ENCODE results near the gene SOX9. TPM values are rescaled to one million over a fixed set of nuclear protein-coding genes. Genes with fewer than 3 reads are reported as not detected.
A peak's percentile ranks its signal among the peaks of the same experiment; 100 is the strongest.

SOX9 gene
- total RNA-seq, 1 experiment from 2014 or later, result 21.7 TPM

DNA sequence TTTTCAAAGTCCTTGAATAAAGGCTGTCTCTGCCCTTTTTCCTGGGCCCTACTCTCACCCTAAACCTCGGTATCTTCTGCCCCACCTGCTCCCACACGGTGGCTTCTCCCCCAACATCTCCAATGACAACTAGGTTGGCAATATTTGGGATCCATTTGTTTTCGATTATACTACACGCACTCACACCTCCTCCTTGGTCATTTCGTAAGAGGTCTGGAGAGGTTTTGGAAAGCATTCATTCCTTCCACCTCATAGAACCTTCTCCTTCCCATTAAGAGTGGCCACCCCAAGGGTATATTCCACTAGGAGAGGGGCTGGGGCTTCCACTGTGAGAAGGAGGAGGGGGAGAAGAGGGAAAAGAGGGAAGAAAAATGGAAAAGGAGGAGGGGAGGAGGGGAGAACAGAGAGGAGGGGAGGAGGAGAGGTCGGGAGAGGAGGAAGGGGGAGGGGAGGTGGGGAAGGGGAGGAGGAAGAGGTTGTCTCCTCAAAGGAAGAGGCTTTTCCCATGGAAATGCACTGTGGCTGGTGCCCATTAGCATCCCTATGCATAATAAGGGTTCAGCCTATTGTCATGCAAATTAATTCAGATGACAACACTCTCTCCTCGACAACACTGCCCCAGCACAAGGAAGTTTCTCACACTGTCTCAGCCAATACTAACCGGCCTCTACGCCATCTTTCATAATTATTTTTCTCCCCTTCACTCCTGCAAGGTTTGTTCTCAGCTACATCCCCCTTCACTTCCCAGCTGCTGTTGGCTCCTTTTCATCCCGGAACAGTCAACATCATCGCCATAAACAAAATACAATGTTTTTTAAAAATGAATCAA is 30.0 kb downstream of the SOX9 start:
- peak overlapping the region; percentile 93 for H3K4me2 ChIP-seq
- intact Hi-C loops (cut with micrococcal nuclease; ENCODE audit: unreplicated experiment), result loop anchor here (1.0 to 5.0 kb wide), 5 partner anchors 25 to 270 kb away; no protein-coding TSS in a partner anchor
- no peaks in the 10 kb centered on the region for H3K36me3 ChIP-seq (ENCODE audit: low read depth)
- no peaks in the 10 kb centered on the region for H3K27me3 ChIP-seq (ENCODE audit: insufficient read depth, low read depth)
- H3K79me2 ChIP-seq (ENCODE audit: low read depth), result no peaks in the 10 kb centered on the region
- no peak for TF ChIP-seq EZH2 (IDR thresholded peaks at IDR 0.05; ENCODE audit: low read depth)
- TF ChIP-seq, protein P1, sequence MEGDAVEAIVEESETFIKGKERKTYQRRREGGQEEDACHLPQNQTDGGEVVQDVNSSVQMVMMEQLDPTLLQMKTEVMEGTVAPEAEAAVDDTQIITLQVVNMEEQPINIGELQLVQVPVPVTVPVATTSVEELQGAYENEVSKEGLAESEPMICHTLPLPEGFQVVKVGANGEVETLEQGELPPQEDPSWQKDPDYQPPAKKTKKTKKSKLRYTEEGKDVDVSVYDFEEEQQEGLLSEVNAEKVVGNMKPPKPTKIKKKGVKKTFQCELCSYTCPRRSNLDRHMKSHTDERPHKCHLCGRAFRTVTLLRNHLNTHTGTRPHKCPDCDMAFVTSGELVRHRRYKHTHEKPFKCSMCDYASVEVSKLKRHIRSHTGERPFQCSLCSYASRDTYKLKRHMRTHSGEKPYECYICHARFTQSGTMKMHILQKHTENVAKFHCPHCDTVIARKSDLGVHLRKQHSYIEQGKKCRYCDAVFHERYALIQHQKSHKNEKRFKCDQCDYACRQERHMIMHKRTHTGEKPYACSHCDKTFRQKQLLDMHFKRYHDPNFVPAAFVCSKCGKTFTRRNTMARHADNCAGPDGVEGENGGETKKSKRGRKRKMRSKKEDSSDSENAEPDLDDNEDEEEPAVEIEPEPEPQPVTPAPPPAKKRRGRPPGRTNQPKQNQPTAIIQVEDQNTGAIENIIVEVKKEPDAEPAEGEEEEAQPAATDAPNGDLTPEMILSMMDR (conservative IDR thresholded peaks at IDR 0.05), result no peak
- no peak overlapping the region for H2AFZ ChIP-seq
- peaks cover 16% of the 10 kb centered on the region for H3F3A ChIP-seq (ENCODE audit: insufficient read depth, low read depth)
- ChIA-PET CTCF (no interaction called here), POLR2A (ENCODE audit: unreplicated experiment) (interaction anchor here (0.6 to 0.7 kb wide), 2 partner anchors 29 to 1156 kb away, joined by 4 read pairs; no protein-coding TSS in a partner anchor)
- H3K9me3 ChIP-seq (ENCODE audit: insufficient read depth, low read depth), result peaks cover 4% of the 10 kb centered on the region; the same call in 1 of the 2 replicates
- DNase-seq, result no peak
- peak overlapping the region; percentile 37; the same call in 1 of the 2 replicates for H3K4me3 ChIP-seq
- no TSS peak for BruUV-seq (replicated peaks)
- no peaks in the 10 kb centered on the region for H4K20me1 ChIP-seq (ENCODE audit: insufficient read depth)
- peaks cover 36% of the 10 kb centered on the region for H3K4me1 ChIP-seq (replicated peaks; ENCODE audit: insufficient read depth)
- no peaks in the 10 kb centered on the region for H3K9me2 ChIP-seq (ENCODE audit: insufficient read depth)
- H3K27ac ChIP-seq, result peak overlapping the region; percentile 92

GRCh38 chr17:72151565-72152386 is 31.0 kb downstream of the SOX9 start:
- Histone ChIP-seq H3F3A (ENCODE audit: insufficient read depth, low read depth) (peaks cover 16% of the 10 kb centered on the region), H3K36me3 (ENCODE audit: low read depth) (no peaks in the 10 kb centered on the region), H3K79me2 (ENCODE audit: low read depth) (no peaks in the 10 kb centered on the region), H2AFZ (no peak overlapping the region; the same call in 1 of the 2 replicates), H3K9me3 (ENCODE audit: insufficient read depth, low read depth) (peaks cover 4% of the 10 kb centered on the region; the same call in 1 of the 2 replicates), H4K20me1 (ENCODE audit: insufficient read depth) (no peaks in the 10 kb centered on the region), H3K27me3 (ENCODE audit: insufficient read depth, low read depth) (no peaks in the 10 kb centered on the region), H3K27ac (peak overlapping the region; percentile 92), H3K4me2 (peak overlapping the region; percentile 93), H3K4me1 (replicated peaks; ENCODE audit: insufficient read depth) (peaks cover 36% of the 10 kb centered on the region), H3K9me2 (ENCODE audit: insufficient read depth) (no peaks in the 10 kb centered on the region), H3K4me3 (peak overlapping the region; percentile 38; the same call in 1 of the 2 replicates)
- no TSS peak for BruUV-seq (replicated peaks)
- peak; percentile 86 to 99 for DNase-seq
- POLR2A ChIA-PET (ENCODE audit: unreplicated experiment), result interaction anchor here (0.6 kb wide), 3 partner anchors 25 to 150 kb away, joined by 4 to 6 read pairs (median 5); no protein-coding TSS in a partner anchor
- intact Hi-C loops (cut with micrococcal nuclease; ENCODE audit: unreplicated experiment), result loop anchor here (1.0 to 5.0 kb wide), 5 partner anchors 25 to 269 kb away; no protein-coding TSS in a partner anchor
- no peak for TF ChIP-seq EZH2 (IDR thresholded peaks at IDR 0.05; ENCODE audit: low read depth)
- TF ChIP-seq, protein P1 (conservative IDR thresholded peaks at IDR 0.05), result no peak
- CTCF ChIA-PET, result no interaction called here

GRCh38 chr17:72152387-72152929 is 31.6 kb downstream of the SOX9 start:
- H4K20me1 ChIP-seq (ENCODE audit: insufficient read depth), result no peaks in the 10 kb centered on the region
- peak in 1 of 2 experiments; percentile 82 for DNase-seq
- H3K9me3 ChIP-seq (ENCODE audit: insufficient read depth, low read depth), result peaks cover 4% of the 10 kb centered on the region; the same call in 1 of the 2 replicates
- ChIA-PET POLR2A (ENCODE audit: unreplicated experiment) (interaction anchor here (0.6 kb wide), 3 partner anchors 26 to 257 kb away, joined by 5 to 7 read pairs (median 6); no protein-coding TSS in a partner anchor), CTCF (no interaction called here)
- no peaks in the 10 kb centered on the region for H3K9me2 ChIP-seq (ENCODE audit: insufficient read depth)
- no peaks in the 10 kb centered on the region for H3K79me2 ChIP-seq (ENCODE audit: low read depth)
- H3K4me1 ChIP-seq (replicated peaks; ENCODE audit: insufficient read depth), result peaks cover 36% of the 10 kb centered on the region
- BruUV-seq (replicated peaks), result no TSS peak
- peaks cover 16% of the 10 kb centered on the region for H3F3A ChIP-seq (ENCODE audit: insufficient read depth, low read depth)
- H3K4me3 ChIP-seq, result peak overlapping the region; percentile 38; the same call in 1 of the 2 replicates
- no peaks in the 10 kb centered on the region for H3K36me3 ChIP-seq (ENCODE audit: low read depth)
- H3K27ac ChIP-seq, result peak overlapping the region; percentile 92
- TF ChIP-seq EZH2 (IDR thresholded peaks at IDR 0.05; ENCODE audit: low read depth), result no peak
- TF ChIP-seq, protein P1 (conservative IDR thresholded peaks at IDR 0.05), result no peak
- H2AFZ ChIP-seq, result no peak overlapping the region
- H3K27me3 ChIP-seq (ENCODE audit: insufficient read depth, low read depth), result no peaks in the 10 kb centered on the region
- intact Hi-C loops (cut with micrococcal nuclease; ENCODE audit: unreplicated experiment), result loop anchor here (5.0 kb wide), 2 partner anchors 120 to 235 kb away; no protein-coding TSS in a partner anchor
- peak overlapping the region; percentile 93 for H3K4me2 ChIP-seq

Measured in PC-9 (cell line).